Urinary bladder (tissue), 4 donors: ENCODE data around the gene SND1. TPM values are rescaled to one million over a fixed set of nuclear protein-coding genes. Genes with fewer than 3 reads are reported as not detected.
"Not testable (repeated sequence)": the region's sequence is repeated elsewhere in the genome, so short reads cannot be mapped to it uniquely, and the experiment has no call there.

Experiments used
- DNase-seq: peaks from one replicate; pipeline ENCODE4 v3.0.0-alpha.2; 2015; ENCODE audit errors: extremely low spot score
- H3K27ac ChIP-seq: one replicate; pipeline ENCODE4 v1.5.1; 2013; ENCODE audit warnings: low read depth, mild to moderate bottlenecking, moderate library complexity
- H3K36me3 ChIP-seq: one replicate; pipeline ENCODE4 v1.6.1; 2013; ENCODE audit warnings: mild to moderate bottlenecking, moderate library complexity; ENCODE audit not compliant: insufficient read depth
- H3K4me1 ChIP-seq: one replicate; pipeline ENCODE4 v1.6.1; 2013; ENCODE audit warnings: mild to moderate bottlenecking, moderate library complexity; ENCODE audit not compliant: insufficient read depth
- H3K4me3 ChIP-seq: one replicate; pipeline ENCODE4 v1.5.1; 2013; ENCODE audit warnings: low read depth, low read length
- WGBS: extraction: QIAGEN DNeasy Blood & Tissue Kit; methylation state at CpG from one replicate; pipeline ENCODE4 v1.1.7; 2013; 5-methylcytosine and 5-hydroxymethylcytosine counted together
- polyA plus RNA-seq: library from polyadenylated mRNA; stranded (reverse); fragments of 200-250 nt; gene quantifications from one replicate; pipeline ENCODE4 v1.2.3, GENCODE V29; 2013
- total RNA-seq: library from RNA; depleted of rRNA; stranded (reverse); fragments of >200 nt; gene quantifications from one replicate; pipeline ENCODE4 v1.2.3, GENCODE V29; 2014
- donor health status: healthy with polysubstance abuse.
- donor health status: healthy.

SND1 gene
- total and polyA plus RNA-seq, 2 donors, result 89.8 to 102 TPM

DNA sequence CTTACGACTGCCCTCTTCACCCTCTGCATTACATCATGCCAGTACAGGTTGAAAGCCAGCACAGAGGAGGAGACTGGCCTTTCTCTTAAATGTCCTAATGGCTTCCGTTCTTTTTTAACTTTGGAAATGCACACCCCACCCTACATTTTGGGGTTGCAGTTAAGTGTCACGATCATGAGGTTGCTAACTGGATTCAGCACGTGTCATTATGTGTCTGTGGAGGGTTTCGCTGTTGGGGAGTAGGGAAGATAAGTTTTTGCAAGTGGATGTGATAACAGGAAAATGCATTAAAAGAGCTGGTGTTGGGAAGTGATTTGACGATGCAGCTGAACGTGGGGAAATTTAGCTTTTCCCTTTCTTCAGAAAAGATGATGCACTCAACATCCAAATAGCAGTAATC, 243.4 kb downstream of the SND1 start:
- H3K4me1 ChIP-seq, result no peaks in the 10 kb centered on the region
- no peak for DNase-seq
- WGBS, result 93% methylated on average over 7 of the region's 7 CpGs
- no peaks in the 10 kb centered on the region for H3K36me3 ChIP-seq
- H3K4me3 ChIP-seq, result no peak overlapping the region
- no peak overlapping the region for H3K27ac ChIP-seq

DNA sequence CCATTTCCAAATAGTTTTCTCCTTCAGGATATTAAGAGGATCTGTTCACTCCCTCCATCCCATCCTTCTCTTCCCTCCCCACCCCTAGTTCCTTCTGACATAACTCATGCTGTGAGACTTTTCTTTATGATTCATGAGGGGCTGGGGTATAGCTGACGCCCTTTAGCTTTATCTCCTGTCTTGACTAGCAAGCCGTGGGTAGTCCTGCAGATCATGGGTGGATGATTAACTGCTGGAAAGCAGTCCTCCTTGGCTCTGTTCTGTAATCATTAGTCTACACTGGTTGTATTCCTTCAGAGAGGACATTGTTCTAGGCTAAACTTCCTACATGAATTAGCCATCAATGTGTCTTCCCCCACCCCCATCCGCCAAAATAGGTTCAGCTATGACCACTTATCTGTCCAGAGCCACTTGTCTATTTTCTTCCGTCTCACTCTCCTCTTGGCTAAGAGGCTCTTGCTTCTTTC, 243.9 kb downstream of the SND1 start:
- Histone ChIP-seq H3K4me3 (no peak overlapping the region), H3K27ac (no peak overlapping the region), H3K4me1 (no peaks in the 10 kb centered on the region), H3K36me3 (no peaks in the 10 kb centered on the region)
- DNase-seq, result no peak
- 79% methylated on average over 4 of the region's 4 CpGs for whole genome bisulfite sequencing

DNA sequence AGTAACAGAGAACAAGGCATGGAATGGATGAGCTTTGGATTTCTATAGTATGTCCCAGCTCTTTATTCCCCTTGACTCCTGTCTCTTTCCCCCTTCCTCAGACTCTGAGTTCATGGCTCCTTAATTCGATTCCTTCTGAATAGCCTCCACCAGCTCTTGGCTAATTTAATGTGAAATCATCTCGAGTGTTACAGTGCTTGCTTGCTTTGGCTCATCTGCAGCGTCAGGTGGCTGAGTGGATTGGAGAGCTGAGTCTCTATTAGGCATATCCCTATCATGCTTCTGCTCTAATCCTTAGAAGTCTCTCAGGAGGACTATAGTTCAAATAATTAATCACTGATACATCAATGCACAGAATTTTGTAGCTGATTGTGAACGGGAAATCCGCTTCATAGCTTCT, 244.7 kb downstream of the SND1 start:
- no peak for DNase-seq
- H3K36me3 ChIP-seq, result no peaks in the 10 kb centered on the region
- H3K4me3 ChIP-seq, result no peak overlapping the region
- WGBS, result 90% methylated on average over 5 of the region's 5 CpGs
- no peak overlapping the region for H3K27ac ChIP-seq
- no peaks in the 10 kb centered on the region for H3K4me1 ChIP-seq

DNA sequence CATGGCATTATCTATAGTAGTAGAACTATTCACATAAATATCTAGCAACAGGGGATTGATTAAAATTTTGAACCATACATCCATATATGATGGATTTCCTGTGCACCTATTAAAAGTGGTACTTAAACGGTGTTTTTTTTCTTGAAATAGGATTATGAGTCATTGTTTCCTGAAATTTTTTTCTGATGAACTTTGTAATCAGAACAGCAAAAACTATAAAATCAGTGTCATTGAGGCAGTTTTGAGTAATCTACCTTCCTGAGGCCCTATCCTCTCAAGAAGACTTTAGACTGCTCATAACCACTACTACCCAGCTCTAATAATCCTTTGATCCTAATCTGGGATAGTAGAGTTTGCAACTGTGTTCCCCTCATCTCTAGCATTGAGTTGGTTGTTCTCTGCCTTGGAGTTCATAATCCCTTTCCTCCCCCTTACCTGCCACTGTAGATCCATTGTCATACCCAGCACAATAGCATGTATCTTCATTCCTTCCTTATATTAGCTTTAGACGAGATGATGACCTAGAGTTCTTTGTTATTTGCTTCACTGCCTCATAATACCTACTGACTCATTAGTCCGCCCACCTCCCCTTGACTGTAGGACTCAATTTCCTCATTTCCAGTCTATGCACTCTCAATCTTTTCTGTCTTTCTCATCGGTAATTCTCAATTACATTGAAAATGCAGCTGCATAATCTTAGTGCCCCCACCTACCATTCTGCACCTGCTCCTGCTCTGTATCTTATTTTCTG, 245.9 kb downstream of the SND1 start:
- DNase-seq, result no peak
- 90% methylated on average over 4 of the region's 4 CpGs for WGBS
- no peaks in the 10 kb centered on the region for H3K4me1 ChIP-seq
- H3K36me3 ChIP-seq, result no peaks in the 10 kb centered on the region
- H3K27ac ChIP-seq, result no peak overlapping the region
- H3K4me3 ChIP-seq, result no peak overlapping the region

DNA sequence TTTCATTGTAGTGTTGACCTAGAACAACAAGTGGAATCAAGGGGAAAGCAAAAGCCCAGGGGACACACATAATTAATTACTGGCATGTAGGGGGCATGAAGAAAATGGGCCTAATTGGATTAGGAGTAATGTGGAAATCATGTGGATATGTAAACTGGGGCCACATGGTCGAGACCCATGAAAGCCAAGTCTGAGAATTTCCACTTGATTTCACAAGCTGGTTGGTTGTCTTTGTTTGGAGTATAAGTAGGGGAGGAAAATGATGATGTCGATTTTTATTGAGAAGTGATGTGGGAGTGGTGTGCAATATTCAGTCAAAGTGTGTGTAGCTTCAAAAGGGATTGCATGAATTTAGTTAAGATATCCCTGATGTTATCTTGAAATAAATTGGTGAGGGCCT, 247.4 kb downstream of the SND1 start:
- no peak overlapping the region for H3K27ac ChIP-seq
- 94% methylated on average over 2 of the region's 2 CpGs for WGBS

DNA sequence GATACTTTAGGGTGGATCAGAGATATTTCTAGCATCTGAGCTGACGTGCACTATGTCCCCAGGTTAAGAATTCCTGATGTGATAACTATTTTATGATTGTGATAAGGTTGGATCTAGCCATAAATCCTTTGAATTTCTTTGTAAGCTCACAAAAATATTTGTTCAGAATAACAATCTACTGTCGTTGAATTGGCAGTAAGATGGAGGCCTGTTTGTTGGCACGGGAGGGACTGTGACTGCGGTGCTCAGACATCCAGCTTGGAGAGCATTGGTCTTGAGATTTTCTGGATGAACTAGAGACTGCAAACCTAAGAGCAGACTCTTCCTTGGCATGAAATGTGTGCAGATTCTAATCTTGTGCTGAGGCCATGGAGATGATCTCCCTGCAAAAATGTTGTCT, 248.1 kb downstream of the SND1 start:
- no peaks in the 10 kb centered on the region for H3K36me3 ChIP-seq
- no peaks in the 10 kb centered on the region for H3K4me1 ChIP-seq
- no peak overlapping the region for H3K27ac ChIP-seq
- H3K4me3 ChIP-seq, result no peak overlapping the region
- 32% methylated on average over 4 of the region's 4 CpGs for WGBS
- no peak for DNase-seq

More for the DNA sequence above, 247.4 kb downstream of the SND1 start:
- Histone ChIP-seq H3K4me1 (no peaks in the 10 kb centered on the region), H3K36me3 (no peaks in the 10 kb centered on the region), H3K4me3 (no peak overlapping the region)
- DNase-seq, result no peak

DNA sequence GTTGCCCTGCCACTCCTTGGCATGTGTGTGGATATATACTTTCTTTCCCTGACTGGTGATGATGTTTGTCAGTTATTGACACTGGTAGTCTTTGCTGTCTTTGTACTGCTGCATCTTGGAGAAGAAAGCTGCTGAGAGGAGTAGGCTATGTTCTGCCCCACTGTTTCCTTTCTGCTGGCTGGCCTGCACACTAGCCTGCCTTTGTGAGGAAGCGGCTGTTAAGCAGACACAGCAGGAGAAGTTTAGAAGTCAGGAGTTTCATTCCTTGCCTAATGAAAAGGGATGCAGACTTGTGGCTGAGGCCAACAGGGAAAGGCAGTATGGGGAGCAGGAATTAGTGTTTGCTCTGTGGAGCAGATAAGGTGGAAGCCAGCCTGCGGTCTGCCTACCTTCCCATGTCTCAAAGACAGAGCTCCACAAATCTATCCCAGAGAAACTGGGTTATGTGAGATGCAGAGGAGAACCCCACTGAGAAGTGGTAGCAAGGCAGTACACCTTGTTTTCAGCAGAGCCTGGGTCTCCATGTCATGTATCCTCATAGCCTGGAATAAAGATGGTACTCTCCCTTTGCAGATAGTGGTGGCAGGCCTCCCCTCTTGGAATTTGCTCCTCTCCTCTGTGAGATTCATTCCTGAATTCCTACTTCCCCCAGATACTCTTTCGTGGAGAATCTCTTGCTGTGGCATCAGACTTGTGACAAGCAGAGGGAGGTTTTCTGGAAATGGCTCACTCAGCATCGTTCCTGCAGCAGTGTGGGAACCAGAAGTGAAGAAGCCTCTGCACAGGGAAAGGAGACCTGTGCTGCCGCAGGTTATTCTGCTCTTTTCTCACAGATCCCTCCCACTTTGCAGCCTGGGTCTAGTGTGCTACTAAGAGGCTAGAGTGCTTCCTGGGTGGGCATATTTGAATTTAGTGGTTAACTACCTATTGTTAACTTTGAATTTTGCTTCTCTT, 249.0 kb downstream of the SND1 start:
- Histone ChIP-seq H3K4me3 (no peak overlapping the region), H3K27ac (no peak overlapping the region), H3K36me3 (no peaks in the 10 kb centered on the region), H3K4me1 (no peaks in the 10 kb centered on the region)
- 56% methylated on average over 5 of the region's 5 CpGs for WGBS
- no peak for DNase-seq

DNA sequence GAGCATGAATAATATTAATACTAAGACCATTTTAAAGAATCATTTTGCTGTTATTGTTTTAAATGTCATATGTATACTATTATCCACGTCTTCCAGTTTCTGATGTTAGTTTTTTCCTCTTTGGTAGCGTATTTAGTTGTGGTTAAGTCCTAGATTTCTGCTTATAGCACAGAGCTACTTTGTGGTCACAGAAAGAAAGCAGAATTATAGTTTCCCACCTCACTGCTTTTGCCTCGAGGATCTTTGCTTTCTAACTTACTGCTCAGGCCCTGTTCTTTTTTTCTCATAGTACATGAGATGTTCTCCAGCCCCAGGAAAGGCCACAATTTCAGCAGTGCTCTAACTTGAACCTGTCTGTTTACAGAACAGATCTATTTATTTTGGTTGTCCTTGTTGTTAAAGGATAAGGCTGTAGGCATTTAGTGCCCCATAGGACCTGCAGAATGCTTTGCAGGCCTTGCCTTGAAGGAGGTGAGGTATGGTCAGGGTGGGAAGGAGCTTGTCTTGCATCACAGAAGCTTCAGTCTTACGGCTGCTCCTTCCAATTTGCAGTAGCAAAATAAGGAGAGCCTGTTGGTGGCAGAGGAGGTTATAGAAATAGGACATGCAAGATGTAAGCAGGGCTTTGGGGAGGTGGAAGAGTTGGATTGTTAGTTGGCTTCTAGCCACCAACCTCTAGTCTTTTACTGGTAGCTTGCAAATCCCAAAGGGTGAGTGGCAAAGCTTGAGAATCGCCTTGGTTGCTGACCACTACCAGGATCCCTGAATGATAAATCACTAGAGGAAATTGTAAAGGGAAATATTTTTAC, 250.1 kb downstream of the SND1 start:
- no peak overlapping the region for H3K4me3 ChIP-seq
- no peak overlapping the region for H3K27ac ChIP-seq
- no peaks in the 10 kb centered on the region for H3K4me1 ChIP-seq
- 79% methylated on average over 5 of the region's 5 CpGs for WGBS
- no peak for DNase-seq
- no peaks in the 10 kb centered on the region for H3K36me3 ChIP-seq

DNA sequence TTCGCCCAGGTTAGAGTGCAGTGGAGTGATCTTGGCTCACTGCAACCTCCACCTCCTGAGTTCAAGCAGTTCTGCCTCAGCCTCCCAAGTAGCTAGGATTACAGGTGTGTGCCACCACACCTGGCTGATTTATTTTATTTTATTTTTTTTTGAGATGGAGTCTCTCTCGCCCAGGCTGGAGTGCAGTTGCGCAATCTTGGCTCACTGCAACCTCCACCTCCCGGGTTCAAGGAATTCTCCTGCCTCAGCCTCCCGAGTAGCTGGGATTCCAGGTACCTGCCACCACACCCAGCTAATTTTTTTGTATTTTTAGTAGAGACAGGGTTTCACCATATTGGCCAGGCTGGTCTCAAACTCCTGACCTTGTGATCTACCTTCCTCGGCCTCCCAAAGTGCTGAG, 250.8 kb downstream of the SND1 start:
- H3K27ac ChIP-seq, DNase-seq, H3K4me1 ChIP-seq, H3K36me3 ChIP-seq, H3K4me3 ChIP-seq: not testable (repeated sequence)
- 98% methylated on average over 6 of the region's 6 CpGs for WGBS

DNA sequence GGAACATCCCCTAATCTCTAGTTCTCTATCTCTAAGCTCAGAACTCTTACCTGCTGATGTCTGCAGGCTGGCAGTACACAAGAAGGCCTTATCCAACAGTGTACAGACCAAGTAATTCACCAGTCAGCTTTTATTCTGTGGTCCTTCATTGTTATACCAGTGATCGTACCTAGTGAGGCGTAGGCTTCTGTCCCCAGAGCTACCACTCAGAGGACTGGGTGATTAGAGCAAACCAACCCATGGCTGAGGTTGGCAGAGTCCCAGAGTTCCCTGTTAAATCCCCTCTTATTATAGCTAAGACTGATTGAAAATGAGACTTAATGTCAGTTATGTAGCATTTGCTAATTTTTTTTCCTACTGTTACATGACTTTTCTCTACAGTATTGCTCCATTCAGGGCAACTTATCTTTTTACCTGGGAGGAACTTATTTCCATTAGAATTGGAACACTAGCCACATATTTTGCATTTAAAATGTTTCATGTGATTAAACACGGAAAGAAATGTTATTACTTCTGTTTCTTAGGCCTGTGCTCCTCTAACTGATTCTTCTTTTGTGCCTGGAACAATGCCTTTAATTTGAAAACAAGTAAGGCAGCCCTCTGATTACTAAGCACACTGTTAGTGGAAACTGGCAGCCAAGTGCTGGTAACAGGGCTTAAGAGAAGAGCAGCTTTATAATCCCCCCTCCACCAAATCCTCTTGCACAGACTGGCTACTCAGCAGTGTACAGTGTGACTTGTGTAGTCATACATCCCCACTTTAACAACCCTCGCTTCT, 252.1 kb downstream of the SND1 start:
- no peaks in the 10 kb centered on the region for H3K36me3 ChIP-seq
- H3K4me1 ChIP-seq, result no peaks in the 10 kb centered on the region
- DNase-seq, result no peak
- 72% methylated on average over 4 of the region's 4 CpGs for WGBS
- H3K27ac ChIP-seq, result no peak overlapping the region
- H3K4me3 ChIP-seq, result no peak overlapping the region

DNA sequence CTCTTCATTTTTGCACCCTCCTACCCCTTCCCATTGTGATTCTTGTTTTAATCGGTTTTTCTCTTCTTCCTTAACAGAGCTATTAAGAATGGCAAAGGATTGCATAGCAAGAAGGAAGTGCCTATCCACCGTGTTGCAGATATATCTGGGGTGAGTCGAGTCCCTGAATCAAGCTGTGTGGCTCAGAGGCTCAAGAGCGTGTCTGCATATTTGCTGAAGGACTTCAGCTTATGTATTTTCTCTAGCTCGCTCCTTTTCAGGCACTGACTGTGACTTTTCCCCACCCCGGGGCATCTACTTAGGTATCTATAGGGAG, 252.6 kb downstream of the SND1 start:
- 61% methylated on average over 6 of the region's 6 CpGs for WGBS
- DNase-seq, result no peak

DNA sequence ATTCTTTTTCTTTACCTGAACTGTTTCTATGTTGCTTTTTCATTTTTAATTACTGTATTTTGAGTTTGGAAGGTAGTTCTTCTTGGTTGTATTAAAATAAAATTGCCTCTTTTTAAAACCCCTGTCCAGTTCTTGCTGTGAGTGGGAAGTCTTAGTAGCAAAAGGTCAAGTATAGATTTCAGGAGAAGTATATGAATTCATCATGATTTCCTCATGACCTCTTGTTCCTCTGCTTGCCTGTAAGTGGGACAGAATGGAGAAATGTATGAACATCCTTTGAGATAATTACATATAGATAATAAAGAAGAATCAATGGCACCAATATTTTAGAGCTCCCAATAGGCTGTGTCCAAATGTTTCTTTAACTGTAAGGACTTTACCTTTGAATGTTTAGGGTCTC, 253.0 kb downstream of the SND1 start:
- no peak for DNase-seq
- no peaks in the 10 kb centered on the region for H3K36me3 ChIP-seq
- no peak overlapping the region for H3K27ac ChIP-seq
- no peak overlapping the region for H3K4me3 ChIP-seq
- no peaks in the 10 kb centered on the region for H3K4me1 ChIP-seq

More for the DNA sequence above, 252.6 kb downstream of the SND1 start:
- Histone ChIP-seq H3K4me1 (no peaks in the 10 kb centered on the region), H3K36me3 (no peaks in the 10 kb centered on the region), H3K27ac (no peak overlapping the region), H3K4me3 (no peak overlapping the region)
